ENCODE data around the gene DTX4.

GRCh38 chr11:59193587-59194130 lies 21.7 kb downstream of the DTX4 start:
- no peak for TF ChIP-seq CTCF (IDR thresholded peaks at IDR 0.05)
- TF ChIP-seq POLR2A (IDR thresholded peaks at IDR 0.05; ENCODE audit: low read depth), result no peak
- no peak for TF ChIP-seq POLR2AphosphoS5 (IDR thresholded peaks at IDR 0.05)

Data from esophagus muscularis mucosa (tissue), 3 donors.